UCSD-AML1 (cell line): ENCODE results near the gene ZNF182.
"Not testable (repeated sequence)": the region's sequence is repeated elsewhere in the genome, so short reads cannot be mapped to it uniquely, and the experiment has no call there.

Source experiments
- DNase-seq: peaks from one replicate; lab custom pipeline; 2025; ENCODE audit not compliant: unreplicated experiment; lab: John Stamatoyannopoulos, UW

The ZNF182 gene

DNA sequence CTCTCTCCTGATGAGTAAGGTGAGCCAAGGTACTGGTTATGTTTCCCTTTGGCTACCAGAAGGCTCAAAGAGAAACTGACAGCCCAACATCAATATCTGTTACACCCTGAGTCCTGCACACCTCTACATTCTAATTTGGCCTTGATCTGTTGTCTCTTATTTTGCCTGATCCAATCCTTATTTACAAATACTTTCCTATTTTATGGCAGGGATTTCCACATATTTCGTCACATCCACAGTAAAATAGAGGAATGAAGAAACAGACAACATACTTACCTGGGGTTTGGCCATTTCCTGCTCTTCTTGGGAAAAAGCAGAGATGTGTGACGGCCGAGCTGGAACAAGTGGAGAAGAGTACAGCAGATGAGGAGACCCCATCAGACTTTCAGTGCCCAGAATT, 1.5 kb downstream of the ZNF182 start:
- no peak for DNase-seq

DNA sequence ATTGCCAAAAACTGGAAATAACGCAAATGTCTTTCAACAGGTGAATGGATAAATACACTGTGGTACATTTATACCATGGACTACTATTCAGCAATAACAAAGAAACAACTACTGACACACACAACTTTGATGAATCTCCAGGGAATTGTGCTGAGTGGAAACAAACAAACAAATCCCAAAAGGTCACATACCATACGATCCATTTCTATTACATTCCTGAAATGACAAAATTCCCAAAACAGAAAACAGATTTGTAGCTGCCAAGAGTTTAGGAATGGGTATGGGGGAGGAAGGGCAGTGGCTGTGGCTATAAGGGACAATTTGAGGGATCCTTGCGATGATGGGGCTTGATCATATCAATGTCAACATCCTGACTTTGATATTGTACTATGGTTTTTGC, 2.5 kb downstream of the ZNF182 start:
- DNase-seq, result no peak

DNA sequence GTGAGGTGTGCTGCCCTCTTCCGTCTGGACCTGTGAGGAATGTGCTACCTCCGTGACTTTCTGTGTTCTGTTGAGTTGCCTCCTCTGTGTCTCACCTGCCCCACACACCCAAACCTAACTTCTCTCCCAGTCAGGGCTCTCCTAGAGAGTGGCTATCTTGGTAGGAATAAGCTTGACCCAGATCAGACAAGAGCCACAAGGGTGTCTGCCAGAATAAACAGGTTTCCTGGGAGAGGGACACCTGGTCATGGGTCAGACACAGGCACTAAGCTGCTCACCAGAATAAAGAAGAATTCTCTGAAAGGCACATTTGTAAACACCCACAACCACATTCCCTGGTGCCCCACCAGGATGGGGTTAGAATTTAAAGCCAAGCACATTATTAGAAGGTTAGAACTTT, 11.1 kb downstream of the ZNF182 start:
- no peak for DNase-seq

DNA sequence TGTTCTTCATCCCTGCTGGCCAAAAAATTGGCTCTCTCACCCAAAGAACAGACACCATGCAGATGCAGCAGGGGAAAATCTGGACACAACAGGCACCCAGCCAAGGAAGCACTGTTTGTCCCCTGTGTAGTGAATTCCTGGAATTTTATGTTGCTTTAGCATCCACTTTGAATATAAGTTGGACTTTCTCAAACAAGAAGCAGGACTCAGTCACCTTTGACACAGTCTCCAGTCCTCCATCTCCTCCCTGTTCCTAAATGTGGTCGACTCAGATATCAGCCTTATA, 11.8 kb downstream of the ZNF182 start:
- DNase-seq, result no peak

DNA sequence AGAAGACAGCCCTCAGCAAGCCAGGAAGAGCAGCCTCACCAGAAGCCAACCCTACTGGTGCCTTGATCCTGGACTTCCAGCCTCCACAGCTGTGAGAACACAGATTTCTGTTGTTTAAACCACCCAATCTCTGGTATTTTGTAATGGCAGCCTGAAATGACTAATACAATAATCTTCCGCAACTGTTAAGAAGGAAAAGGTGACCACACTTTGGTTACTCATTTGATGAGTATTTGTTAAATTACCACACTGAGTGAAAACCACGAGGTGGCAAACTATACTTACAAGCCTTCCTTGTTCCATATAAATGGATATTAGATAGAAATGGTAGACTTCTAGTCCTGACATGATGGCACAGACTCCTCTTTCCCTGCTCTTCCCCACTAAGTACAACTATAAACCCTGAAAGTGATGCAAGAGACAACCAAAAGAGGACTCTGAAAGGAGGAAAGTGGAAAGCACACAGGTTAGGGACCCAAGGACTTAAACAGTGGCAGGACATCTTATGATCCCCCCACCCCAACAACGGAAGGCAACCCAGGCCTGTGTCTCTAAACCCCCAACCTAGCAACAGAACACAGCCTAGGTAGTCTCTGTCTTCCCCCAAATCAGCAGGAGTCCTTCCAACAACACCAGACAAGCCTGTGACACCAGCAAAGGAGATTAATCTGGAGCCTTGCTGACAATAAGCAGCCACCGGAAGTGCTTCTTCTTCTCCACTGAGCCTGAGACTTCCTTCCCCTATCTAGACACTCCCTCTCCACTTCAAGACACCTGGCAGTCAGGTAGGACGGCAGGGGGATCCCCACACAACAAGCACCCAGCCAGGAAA, 12.3 kb downstream of the ZNF182 start:
- no peak for DNase-seq

DNA sequence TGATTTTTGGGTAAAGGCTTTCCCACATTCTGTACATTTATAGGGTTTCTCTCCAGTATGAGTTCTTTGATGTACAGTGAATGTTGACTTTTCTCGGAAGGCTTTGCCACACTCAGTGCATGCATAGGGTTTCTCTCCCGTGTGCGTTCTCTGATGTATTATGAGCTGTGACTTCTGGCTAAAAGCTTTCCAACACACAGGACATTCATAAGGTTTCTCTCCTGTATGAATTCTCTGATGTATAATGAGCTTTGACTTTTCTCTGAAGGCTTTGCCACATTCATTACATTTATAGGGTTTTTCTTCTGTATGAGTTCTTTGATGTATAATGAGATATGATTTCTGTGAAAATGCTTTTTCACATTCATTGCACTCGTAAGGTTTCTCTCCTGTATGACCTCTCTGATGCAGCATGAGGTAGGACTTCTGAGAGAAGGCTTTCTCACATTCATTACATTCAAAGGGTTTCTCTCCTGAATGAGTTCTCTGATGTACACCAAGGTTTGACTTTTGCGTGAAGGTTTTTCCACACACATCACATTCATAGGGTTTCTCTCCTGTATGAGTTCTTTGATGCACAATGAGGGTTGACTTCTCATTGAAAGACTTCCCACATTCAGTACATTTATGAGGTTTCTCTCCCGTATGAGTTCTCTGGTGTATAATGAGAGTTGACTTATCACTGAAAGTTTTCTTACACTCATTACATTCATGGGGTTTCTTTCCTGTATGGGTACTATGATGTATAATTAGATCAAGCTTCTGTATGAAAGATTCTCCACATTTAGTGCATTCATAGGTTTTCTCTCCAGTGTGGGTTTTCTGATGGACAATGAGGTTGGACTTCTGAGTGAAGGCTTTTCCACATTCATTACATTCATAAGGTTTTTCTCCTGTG, 27.3 kb downstream of the ZNF182 start:
- no peak for DNase-seq

DNA sequence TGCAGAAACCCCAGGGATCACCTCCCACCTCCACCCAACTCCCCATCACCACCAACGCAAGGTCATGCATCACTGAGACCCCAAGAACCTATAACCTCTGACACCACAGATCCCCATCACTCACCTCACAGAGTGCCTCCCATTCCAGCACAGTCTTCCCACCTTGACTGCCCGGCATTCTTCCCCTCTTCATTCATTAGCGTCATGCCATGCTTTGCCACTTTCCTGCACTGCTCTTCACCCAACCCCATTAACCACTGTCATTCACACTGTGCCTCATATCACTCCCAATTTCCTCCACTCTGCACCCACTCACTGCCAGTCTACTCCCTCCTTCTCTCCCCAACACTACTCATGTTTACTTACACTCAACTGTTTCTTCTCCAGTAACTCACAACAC, 30.6 kb downstream of the ZNF182 start:
- no peak for DNase-seq

DNA sequence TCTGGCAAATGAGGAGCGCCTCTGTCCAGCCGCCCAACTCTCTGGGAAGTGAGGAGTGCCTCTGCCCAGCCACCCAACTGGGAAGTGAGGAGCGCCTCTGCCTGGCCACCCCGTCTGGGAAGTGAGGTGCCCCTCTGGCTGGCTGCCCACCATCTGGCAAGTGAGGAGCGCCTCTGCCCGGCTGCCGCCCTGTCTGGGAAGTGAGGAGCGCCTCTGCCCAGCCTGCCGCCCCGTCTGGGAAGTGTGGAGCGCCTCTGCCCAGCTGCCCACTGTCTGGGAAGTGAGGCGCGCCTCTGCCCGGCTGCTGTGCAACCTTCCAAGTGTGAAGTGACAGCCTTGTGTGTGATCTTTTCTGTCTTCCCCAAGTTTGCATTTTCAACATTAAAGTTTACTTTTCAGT, 38.3 kb downstream of the ZNF182 start:
- not testable (repeated sequence) for DNase-seq

DNA sequence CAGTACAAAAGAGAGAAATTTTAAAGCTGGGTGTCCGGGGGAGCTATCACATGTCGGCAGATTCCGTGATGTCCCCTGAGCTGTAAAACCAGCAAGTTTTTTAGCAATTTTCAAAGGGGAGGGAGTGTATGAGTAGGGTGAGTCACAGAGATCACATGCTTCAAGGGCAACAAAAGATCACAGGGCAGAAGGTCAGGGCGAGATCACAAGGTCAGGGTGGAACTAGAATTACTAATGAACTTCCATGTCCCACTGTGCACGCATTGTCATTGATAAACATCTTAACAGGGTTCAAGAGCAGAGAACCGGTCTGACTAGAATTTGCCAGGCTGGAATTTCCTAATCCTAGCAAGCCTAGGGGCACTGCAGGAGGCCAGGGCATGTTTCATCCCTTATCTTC, 42.0 kb downstream of the ZNF182 start:
- DNase-seq, result not testable (repeated sequence)

DNA sequence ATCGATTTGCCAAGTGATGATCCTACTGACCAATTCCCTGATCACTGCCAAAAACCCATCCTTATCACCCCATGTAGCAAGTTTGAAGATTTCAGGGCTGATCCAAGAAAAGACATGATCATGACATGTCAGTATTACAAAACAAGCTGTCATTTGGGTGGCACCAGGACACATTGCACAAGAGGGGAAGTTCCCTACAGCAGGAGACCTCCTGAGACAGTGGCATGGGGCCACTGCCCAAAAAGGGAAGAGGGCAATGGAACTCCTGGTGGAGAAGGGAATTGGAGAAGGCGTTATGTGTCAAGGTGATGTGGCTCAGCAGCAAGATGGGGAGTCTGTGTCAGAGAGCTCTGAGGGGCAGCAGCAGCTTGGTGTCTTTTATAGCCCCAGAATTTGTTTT, 43.4 kb downstream of the ZNF182 start:
- no peak for DNase-seq

DNA sequence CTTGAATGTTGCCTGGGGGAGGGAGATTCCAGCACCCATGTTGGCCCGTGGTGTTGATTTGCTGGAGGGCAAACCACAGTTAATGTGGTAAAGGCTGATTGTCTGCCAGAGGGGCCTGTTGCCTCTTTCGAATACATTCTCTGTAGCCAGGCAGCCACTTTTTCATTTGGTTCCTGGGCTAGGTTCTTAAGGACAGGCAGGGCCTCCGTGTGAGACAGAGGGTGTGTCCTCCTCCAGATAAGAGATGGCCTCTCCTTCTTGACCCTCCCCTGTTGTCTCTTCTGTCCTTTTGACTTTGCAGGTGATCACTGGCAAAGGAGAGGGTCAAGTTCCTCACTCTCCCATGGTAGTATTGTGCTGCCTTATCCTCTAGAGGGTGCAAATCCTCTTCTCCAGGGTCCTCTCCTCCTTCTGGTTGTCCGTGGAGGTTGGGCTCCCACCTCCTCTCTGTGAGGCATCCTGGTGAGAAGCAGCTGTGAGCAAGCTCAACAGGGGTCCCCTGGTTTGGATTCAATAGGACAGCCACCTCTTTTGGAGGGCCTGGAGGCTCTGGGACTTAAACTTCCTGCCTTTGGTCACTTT, 44.9 kb downstream of the ZNF182 start:
- DNase-seq, result no peak

DNA sequence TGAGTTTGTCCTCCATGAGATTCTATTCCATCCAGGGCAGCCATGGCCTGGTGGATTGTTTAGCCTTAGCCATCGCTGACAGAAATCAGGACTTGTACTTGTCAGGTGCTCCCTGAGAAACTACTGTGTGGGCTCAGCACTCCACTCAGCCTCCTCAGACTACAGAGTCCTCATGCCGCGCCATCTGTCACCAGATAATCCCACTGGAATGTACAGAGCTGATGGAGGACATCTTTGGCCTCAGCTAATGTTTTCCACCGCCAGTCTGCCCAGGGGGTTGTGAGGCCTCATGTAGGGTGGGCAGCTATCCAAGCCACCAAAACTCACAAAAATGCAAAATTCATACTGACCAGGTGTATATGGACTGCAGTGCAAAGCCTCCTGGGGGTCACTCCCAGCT, 45.6 kb downstream of the ZNF182 start:
- not testable (repeated sequence) for DNase-seq

DNA sequence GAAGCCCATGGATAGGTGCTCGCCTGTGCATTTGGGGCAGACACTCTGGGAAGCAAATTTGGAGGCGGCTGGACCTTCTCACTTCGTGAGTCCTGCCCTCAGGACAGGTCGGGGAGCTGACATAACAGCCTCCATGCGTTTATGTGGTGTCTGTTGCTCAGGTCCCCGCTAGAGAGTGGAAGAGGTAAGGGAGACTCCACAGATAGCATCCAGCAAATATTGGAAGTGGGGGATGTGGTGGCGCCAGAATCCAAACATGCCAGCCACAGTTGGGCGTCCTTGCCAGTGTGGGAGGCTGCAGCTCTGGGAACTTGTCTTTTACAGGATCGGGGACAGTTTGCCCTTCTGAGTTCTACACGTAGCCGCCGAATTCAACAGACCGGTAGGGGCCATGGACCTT, 47.8 kb downstream of the ZNF182 start:
- no peak for DNase-seq

DNA sequence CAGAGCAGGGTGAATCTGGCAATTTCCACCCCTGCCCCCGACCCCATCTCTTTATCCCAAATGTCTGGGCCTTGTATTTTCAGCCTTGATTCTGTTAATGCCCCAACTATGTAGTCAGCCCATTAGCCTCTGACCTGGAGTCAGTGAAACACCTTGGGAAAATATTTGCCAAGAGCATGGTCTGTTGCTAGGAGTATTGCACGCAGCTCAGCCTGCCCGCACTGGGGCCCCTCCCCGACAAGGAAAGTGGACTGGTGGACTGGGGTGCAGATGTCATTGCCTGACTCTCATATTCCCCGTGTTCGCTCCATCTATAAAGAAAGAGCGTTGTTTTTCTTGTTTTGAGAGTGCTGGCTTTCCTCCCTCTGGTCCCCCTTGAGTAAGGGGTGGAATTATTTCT, 48.5 kb downstream of the ZNF182 start:
- not testable (repeated sequence) for DNase-seq

DNA sequence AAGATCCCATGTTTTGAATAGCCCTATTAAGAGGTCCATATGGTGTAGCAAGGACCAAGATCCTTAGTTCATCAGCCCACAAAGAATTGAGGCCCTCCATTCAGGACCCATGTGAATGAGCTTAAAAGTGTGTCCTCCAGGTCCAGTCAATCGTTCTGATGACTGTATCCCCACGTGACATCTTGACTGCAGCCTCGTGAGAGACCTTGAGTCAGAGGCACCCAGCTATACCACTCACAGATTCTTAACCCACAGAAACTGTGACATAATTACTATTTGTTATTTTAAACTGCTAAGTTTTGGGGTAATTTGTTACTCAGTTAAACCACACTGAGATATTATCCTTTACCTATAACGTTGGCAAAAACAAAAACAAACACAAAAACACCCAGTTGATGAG, 62.4 kb downstream of the ZNF182 start:
- DNase-seq, result no peak

DNA sequence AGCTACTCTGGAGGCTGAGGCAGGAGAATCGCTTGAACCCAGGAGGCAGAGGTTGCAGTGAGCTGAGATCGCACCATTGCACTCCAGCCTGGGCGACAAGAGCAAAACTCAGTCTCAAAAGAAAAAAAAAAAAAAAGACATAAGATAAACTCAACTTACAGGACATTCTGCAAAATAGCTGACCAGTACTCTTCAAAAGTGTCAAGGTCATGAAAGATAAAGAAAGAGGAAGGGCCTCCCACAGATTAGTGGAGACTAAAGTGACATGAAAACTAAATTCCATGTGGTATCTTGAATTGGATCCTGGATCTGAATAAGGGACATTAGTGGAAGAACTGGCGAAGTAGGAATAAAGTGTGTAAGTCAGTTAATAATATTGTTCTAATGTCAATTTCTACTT, 63.3 kb downstream of the ZNF182 start:
- DNase-seq, result no peak

DNA sequence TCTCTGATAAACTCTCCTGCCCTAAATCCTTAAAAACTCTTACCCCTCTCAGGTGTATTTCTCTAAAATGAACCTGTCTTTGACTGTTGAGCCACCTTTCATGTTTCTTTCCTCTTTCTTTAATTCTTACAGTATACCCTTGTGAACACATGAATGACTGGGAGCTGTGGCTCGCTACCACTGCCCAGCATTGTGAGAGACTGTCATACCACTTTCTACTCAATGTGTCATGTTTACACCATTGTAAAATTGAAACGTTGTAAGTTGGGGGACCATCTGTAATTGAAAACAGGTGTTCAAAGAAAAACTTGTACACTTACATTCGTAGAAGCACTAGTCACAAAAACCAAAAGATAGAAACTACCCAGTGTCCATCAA, 66.9 kb downstream of the ZNF182 start:
- DNase-seq, result no peak

DNA sequence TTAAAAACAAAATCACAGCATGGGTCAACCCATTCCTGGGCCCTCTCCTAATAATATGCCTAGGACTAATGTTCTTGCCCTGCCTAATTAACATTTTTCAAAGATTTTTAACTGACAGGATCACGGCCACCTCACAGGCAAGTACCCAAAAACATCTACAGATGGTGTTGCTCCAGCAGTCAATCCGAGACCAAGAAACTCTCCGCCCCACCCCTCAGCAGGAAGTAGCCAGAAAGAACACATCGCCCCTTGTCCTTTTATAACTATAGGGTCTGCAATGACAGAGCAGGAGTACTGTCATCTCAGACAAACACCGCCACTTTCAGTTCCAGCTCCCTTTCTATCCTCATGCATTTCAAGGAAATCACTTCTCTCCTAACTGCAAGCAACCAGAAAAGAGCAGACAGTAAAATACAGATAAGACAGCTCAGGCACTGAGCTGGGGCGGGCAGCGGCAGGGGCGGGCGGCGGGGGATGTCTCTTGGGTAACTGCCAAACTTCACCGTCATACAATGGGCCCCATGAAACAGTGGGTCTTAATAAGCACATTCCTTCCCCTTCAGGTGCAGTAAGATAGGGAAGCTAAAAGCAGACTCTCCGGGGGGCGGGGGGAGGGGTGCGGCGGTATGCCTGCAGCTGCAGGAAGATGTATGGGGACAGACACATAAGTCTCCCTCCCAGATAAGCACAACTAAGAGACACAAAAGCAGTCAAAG, 67.4 kb downstream of the ZNF182 start:
- no peak for DNase-seq

DNA sequence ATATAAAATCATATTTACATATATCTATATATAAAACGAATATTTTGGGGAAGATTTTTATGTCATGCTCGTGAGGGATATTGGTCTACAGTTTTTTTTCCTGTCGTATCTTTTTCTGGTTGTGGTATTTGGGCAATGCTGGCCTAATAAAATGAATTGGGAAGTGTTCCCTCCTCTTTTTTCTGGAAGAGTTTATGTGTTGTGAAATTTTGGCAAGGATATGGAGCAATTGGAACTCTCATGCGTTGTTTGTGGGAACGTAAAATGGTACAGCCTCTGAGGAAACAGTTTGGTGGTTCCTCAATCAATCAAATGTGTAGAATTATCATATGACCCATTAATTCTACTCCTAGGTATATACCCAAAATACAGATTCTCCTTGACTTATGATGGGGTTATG, 69.8 kb downstream of the ZNF182 start:
- DNase-seq, result no peak

DNA sequence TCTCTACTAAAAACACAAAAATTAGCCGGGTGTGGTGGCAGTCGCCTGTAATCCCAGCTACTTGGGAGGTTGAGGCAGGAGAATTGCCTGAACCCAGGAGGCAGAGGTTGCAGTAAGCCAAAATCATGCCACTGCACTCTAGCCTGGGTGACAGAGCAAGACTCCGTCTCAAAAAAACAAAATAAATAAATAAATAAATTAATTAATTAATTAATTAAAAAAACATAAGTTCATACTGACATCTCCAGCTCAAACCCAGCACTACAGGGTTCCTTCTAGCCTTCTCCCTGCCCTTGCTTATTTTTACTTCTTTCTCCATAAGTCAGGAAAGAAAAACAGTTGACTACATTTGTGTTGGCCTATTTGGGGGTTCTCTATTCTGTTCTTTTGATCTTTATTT, 71.8 kb downstream of the ZNF182 start:
- not testable (repeated sequence) for DNase-seq

DNA sequence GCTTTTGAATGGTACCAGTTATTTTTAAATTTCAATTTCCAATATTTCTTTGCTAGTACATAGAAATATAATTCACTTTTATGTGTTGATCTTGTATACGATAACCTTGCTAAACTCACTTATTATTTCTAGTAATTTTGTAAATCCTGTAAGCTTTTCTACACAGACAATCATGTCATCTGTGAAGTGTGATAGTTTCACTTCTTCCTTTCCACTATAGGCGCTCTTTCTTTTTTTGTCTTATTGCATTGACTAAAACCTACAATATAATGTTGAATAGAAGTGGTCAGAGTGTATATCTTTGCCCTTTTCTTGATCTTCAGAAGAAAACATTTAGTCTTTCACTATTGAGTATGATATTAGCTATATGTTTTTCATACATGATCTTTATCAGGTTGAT, 76.6 kb downstream of the ZNF182 start:
- DNase-seq, result no peak
